Measurements from ENCODE around the gene SLC9A9. TPM values are rescaled to one million over a fixed set of nuclear protein-coding genes. Genes with fewer than 3 reads are reported as not detected.

SLC9A9 gene
- polyA plus RNA-seq, 1 of the 3 experiments (the other 2 are of a cell fraction), result 0.05 TPM

- Histone ChIP-seq H4K20me1 (ENCODE audit: insufficient read depth) (no peaks in the 10 kb centered on the region), H2AFZ (ENCODE audit: low read depth) (no peak overlapping the region), H3K4me3 (ENCODE audit: low read depth in 2 of 2, low read length in 1 of 2) (no peak overlapping the region), H3K9me3 (no peaks in the 10 kb centered on the region), H3K4me2 (0 out of 2 replicates have a peak overlapping the region, but pooled peaks have one; percentile 19), H3K79me2 (ENCODE audit: insufficient read depth) (no peaks in the 10 kb centered on the region), H3K4me1 (ENCODE audit: control insufficient read depth in 1 of 2, insufficient read depth in 2 of 2, low read depth in 1 of 2, low read length in 1 of 2) (no peaks in the 10 kb centered on the region), H3K27me3 (ENCODE audit: insufficient read depth) (no peaks in the 10 kb centered on the region), H3K27ac (ENCODE audit: low read depth in 2 of 2, low read length in 1 of 2) (no peak overlapping the region), H3F3A (replicated peaks; ENCODE audit: insufficient read depth) (no peaks in the 10 kb centered on the region), H3K9ac (no peak overlapping the region), H3K9me2 (no peaks in the 10 kb centered on the region), H3K36me3 (replicated peaks in 1 of 2; ENCODE audit: control insufficient read depth in 1 of 2, insufficient read depth in 2 of 2, low read length in 1 of 2) (no peaks in the 10 kb centered on the region)
- TF ChIP-seq, protein P1, sequence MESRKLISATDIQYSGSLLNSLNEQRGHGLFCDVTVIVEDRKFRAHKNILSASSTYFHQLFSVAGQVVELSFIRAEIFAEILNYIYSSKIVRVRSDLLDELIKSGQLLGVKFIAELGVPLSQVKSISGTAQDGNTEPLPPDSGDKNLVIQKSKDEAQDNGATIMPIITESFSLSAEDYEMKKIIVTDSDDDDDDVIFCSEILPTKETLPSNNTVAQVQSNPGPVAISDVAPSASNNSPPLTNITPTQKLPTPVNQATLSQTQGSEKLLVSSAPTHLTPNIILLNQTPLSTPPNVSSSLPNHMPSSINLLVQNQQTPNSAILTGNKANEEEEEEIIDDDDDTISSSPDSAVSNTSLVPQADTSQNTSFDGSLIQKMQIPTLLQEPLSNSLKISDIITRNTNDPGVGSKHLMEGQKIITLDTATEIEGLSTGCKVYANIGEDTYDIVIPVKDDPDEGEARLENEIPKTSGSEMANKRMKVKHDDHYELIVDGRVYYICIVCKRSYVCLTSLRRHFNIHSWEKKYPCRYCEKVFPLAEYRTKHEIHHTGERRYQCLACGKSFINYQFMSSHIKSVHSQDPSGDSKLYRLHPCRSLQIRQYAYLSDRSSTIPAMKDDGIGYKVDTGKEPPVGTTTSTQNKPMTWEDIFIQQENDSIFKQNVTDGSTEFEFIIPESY (IDR thresholded peaks at IDR 0.05; ENCODE audit: borderline replicate concordance, low read depth), result no peak
- TF ChIP-seq, protein P2, sequence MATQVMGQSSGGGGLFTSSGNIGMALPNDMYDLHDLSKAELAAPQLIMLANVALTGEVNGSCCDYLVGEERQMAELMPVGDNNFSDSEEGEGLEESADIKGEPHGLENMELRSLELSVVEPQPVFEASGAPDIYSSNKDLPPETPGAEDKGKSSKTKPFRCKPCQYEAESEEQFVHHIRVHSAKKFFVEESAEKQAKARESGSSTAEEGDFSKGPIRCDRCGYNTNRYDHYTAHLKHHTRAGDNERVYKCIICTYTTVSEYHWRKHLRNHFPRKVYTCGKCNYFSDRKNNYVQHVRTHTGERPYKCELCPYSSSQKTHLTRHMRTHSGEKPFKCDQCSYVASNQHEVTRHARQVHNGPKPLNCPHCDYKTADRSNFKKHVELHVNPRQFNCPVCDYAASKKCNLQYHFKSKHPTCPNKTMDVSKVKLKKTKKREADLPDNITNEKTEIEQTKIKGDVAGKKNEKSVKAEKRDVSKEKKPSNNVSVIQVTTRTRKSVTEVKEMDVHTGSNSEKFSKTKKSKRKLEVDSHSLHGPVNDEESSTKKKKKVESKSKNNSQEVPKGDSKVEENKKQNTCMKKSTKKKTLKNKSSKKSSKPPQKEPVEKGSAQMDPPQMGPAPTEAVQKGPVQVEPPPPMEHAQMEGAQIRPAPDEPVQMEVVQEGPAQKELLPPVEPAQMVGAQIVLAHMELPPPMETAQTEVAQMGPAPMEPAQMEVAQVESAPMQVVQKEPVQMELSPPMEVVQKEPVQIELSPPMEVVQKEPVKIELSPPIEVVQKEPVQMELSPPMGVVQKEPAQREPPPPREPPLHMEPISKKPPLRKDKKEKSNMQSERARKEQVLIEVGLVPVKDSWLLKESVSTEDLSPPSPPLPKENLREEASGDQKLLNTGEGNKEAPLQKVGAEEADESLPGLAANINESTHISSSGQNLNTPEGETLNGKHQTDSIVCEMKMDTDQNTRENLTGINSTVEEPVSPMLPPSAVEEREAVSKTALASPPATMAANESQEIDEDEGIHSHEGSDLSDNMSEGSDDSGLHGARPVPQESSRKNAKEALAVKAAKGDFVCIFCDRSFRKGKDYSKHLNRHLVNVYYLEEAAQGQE (IDR thresholded peaks at IDR 0.05; ENCODE audit: low read depth, low read length), result no peak
- TF ChIP-seq, protein P3, sequence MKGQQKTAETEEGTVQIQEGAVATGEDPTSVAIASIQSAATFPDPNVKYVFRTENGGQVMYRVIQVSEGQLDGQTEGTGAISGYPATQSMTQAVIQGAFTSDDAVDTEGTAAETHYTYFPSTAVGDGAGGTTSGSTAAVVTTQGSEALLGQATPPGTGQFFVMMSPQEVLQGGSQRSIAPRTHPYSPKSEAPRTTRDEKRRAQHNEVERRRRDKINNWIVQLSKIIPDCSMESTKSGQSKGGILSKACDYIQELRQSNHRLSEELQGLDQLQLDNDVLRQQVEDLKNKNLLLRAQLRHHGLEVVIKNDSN (IDR thresholded peaks at IDR 0.05; ENCODE audit: borderline replicate concordance, low read depth), result no peak
- TF ChIP-seq FOXJ3 (CRISPR knock-in tag; IDR thresholded peaks at IDR 0.05) (no peak), RCOR1 (IDR thresholded peaks at IDR 0.05; ENCODE audit: low read length) (no peak), SIN3A (IDR thresholded peaks at IDR 0.05; ENCODE audit: borderline replicate concordance, low read depth, low read length) (no peak), EP300 (IDR thresholded peaks at IDR 0.05; ENCODE audit: borderline replicate concordance in 1 of 2, low read depth in 1 of 2, low read length in 1 of 2) (no peak), GABPA (IDR thresholded peaks at IDR 0.05; ENCODE audit: low read depth) (no peak), MAX (IDR thresholded peaks at IDR 0.05; ENCODE audit: low read depth) (no peak), CHD2 (IDR thresholded peaks at IDR 0.05; ENCODE audit: low read length, partially characterized antibody) (no peak), SMC3 (IDR thresholded peaks at IDR 0.05; ENCODE audit: low read depth, low read length) (no peak), TEAD4 (IDR thresholded peaks at IDR 0.05; ENCODE audit: borderline replicate concordance, insufficient read depth) (no peak), GATA2 (CRISPR knock-in tag; IDR thresholded peaks at IDR 0.05) (no peak), FOXM1 (IDR thresholded peaks at IDR 0.05; ENCODE audit: low read depth) (no peak), MXI1 (IDR thresholded peaks at IDR 0.05; ENCODE audit: low read depth, low read length) (no peak)
- DNase-seq, result no peak
- CTCF ChIA-PET, result interaction anchor here (0.6 to 1.0 kb wide), 2 partner anchors 36 to 265 kb away, joined by 3 read pairs; no protein-coding TSS in a partner anchor
- 21% methylated on average over 2 of the region's 2 CpGs for WGBS (ENCODE audit: low lambda C conversion rate)
- POLR2A ChIA-PET, result no interaction called here
These were observed 485.9 kb downstream of the SLC9A9 start for GRCh38 chr3:143362115-143362991.

Data from SK-N-SH (cell line).